DOHH2 (cell line): Measurements from ENCODE around the gene IRF4.

Source experiments
- H3F3A ChIP-seq: fragments of 200-600 bp; sonication (generic), shearing (Covaris generic); 2 replicates; pipeline ENCODE4 v1.6.0; 2016; ENCODE audit warnings: antibody characterized with exemption, mild to moderate bottlenecking; ENCODE audit not compliant: control insufficient read depth, insufficient read depth
- H3K27ac ChIP-seq: fragments of 200-600 bp; sonication (generic); 2 replicates; pipeline ENCODE4 v1.5.1; 2014; ENCODE audit warnings: low read depth, mild to moderate bottlenecking, low read length, moderate library complexity
- H3K27me3 ChIP-seq: fragments of 200-600 bp; sonication (generic); 2 replicates; pipeline ENCODE4 v1.6.1; 2014; ENCODE audit warnings: mild to moderate bottlenecking, low read length, mixed read lengths; ENCODE audit not compliant: control insufficient read depth
- H3K36me3 ChIP-seq: fragments of 200-600 bp; sonication (generic); 2 replicates; pipeline ENCODE4 v1.6.1; 2014; ENCODE audit warnings: mild to moderate bottlenecking, low read length, moderate library complexity, mixed read lengths; ENCODE audit not compliant: control insufficient read depth
- H3K4me1 ChIP-seq: fragments of 200-600 bp; sonication (generic); 2 replicates; pipeline ENCODE4 v1.6.1; 2014; ENCODE audit warnings: mild to moderate bottlenecking, low read length, mixed read lengths; ENCODE audit not compliant: control insufficient read depth
- H3K4me2 ChIP-seq: fragments of 200-600 bp; sonication (generic); 2 replicates; pipeline ENCODE4 v1.6.0; 2014; ENCODE audit warnings: mild to moderate bottlenecking, low read length, moderate library complexity
- H3K4me3 ChIP-seq: fragments of 200-600 bp; sonication (generic); 2 replicates; pipeline ENCODE4 v1.5.1; 2014; ENCODE audit warnings: mild to moderate bottlenecking, low read length, mixed read lengths
- H3K79me2 ChIP-seq: fragments of 200-600 bp; sonication (generic); 2 replicates; pipeline ENCODE4 v1.6.1; 2014; ENCODE audit warnings: mild to moderate bottlenecking, low read length, mixed read lengths; ENCODE audit not compliant: control insufficient read depth
- H3K9me2 ChIP-seq: fragments of 200-600 bp; sonication (generic); replicated peaks from 2 replicates; pipeline ENCODE4 v1.6.1; 2014; ENCODE audit warnings: mild to moderate bottlenecking, low read length, mixed read lengths; ENCODE audit not compliant: control insufficient read depth
- H3K9me3 ChIP-seq: fragments of 200-600 bp; sonication (generic); 2 replicates; pipeline ENCODE4 v1.6.1; 2014; ENCODE audit warnings: antibody characterized with exemption, low read length, mixed read lengths; ENCODE audit not compliant: control insufficient read depth, insufficient read depth
- H4K20me1 ChIP-seq: fragments of 200-600 bp; sonication (generic); 2 replicates; pipeline ENCODE4 v1.6.0; 2014; ENCODE audit warnings: low read depth, mild to moderate bottlenecking, antibody characterized with exemption, low read length, moderate library complexity; ENCODE audit not compliant: control insufficient read depth, insufficient read depth
- EZH2phosphoT487 ChIP-seq: fragments of 200-600 bp; sonication (generic); IDR thresholded peaks from 2 replicates; pipeline ENCODE4 v1.6.1; 2017; ENCODE audit warnings: borderline replicate concordance, mild to moderate bottlenecking, antibody characterized with exemption, low read length, moderate library complexity, mixed read lengths
- TF ChIP-seq, protein P1 (sequence below): fragments of 200-600 bp; sonication (generic); IDR thresholded peaks from one replicate; pipeline ENCODE4 v1.5.1; 2014; ENCODE audit warnings: antibody characterized with exemption, mild to moderate bottlenecking, low read depth, low read length; ENCODE audit not compliant: poor library complexity, severe bottlenecking

Gene IRF4

DNA sequence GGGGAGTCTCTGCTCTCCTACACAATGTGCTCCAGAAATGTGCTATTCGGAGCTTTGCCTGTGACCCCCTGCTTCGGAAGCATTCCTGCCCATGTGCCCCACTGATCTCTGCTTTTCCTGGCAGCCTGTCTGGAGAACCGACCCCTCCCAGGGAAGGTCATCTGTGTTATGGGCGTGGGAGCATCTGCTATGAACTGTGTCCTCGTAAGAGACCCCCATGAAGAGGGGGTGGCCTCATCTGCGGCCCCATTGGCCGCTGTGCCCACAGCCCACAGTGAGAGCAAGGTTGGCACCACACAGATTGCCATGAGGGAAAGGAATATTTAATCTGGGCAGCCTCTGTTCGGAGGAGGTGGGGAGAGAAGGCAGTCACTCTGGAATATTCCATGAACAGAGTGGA lies 32.7 kb upstream of the IRF4 start:
- no peaks in the 10 kb centered on the region for H3F3A ChIP-seq
- H3K27me3 ChIP-seq = 0 out of 2 replicates have a peak, but pooled peaks cover 3% of the 10 kb centered on the region
- H3K9me2 ChIP-seq = no peaks in the 10 kb centered on the region
- no peak overlapping the region for H3K27ac ChIP-seq
- no peak overlapping the region for H3K4me3 ChIP-seq
- no peaks in the 10 kb centered on the region for H3K79me2 ChIP-seq
- no peak for TF ChIP-seq EZH2phosphoT487
- TF ChIP-seq, protein P1, sequence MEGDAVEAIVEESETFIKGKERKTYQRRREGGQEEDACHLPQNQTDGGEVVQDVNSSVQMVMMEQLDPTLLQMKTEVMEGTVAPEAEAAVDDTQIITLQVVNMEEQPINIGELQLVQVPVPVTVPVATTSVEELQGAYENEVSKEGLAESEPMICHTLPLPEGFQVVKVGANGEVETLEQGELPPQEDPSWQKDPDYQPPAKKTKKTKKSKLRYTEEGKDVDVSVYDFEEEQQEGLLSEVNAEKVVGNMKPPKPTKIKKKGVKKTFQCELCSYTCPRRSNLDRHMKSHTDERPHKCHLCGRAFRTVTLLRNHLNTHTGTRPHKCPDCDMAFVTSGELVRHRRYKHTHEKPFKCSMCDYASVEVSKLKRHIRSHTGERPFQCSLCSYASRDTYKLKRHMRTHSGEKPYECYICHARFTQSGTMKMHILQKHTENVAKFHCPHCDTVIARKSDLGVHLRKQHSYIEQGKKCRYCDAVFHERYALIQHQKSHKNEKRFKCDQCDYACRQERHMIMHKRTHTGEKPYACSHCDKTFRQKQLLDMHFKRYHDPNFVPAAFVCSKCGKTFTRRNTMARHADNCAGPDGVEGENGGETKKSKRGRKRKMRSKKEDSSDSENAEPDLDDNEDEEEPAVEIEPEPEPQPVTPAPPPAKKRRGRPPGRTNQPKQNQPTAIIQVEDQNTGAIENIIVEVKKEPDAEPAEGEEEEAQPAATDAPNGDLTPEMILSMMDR = no peak
- H3K9me3 ChIP-seq = peaks cover 4% of the 10 kb centered on the region; the same call in 1 of the 2 replicates
- peaks cover 11% of the 10 kb centered on the region for H3K4me1 ChIP-seq
- H3K36me3 ChIP-seq = no peaks in the 10 kb centered on the region
- no peaks in the 10 kb centered on the region for H4K20me1 ChIP-seq
- no peak overlapping the region for H3K4me2 ChIP-seq

DNA sequence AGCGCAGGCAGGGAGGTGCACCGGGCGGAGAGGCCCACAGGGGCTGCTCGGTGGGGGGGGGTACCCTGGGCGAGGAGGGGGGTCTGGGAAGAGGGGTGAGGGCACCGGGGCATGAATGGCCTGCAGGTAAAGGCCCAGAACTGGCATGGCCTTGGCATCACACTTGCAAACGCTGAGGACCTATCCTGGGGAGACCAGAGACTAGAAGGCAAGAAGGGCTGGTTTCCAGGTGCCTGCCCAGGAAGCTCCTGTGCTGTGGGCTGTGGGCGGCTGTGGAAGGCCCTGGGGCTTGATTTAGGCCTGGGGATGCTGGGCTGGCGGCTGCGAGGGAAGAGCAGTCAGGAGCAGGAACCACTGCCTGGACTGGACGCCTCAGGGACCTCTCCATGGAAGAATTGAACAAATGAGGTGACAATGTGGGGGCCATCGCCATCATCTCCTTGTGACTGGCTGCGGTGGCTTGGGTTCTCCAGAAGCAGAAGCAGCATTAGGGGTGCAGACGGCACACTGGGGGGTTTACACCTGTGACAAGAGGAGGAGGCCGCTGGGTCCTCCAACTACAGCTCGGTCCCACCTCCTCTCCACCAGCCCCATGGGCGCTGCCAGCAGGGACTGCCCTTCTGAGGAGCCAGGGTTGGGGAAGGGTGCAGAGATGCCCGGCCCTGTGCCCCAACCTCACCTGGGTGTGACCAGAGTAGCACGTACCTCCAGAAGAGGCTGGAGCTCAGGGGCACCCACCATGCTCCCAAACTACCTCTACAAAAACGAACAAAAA lies 32.1 kb upstream of the IRF4 start:
- H3F3A ChIP-seq = no peaks in the 10 kb centered on the region
- no peak overlapping the region for H3K27ac ChIP-seq
- peaks cover 11% of the 10 kb centered on the region for H3K4me1 ChIP-seq
- H4K20me1 ChIP-seq = no peaks in the 10 kb centered on the region
- no peak overlapping the region for H3K4me3 ChIP-seq
- H3K9me3 ChIP-seq = peaks cover 5% of the 10 kb centered on the region; the same call in 1 of the 2 replicates
- no peaks in the 10 kb centered on the region for H3K36me3 ChIP-seq
- 0 out of 2 replicates have a peak, but pooled peaks cover 3% of the 10 kb centered on the region for H3K27me3 ChIP-seq
- no peaks in the 10 kb centered on the region for H3K9me2 ChIP-seq
- no peak overlapping the region for H3K4me2 ChIP-seq
- no peaks in the 10 kb centered on the region for H3K79me2 ChIP-seq
- TF ChIP-seq, protein P1 = no peak
- no peak for TF ChIP-seq EZH2phosphoT487

DNA sequence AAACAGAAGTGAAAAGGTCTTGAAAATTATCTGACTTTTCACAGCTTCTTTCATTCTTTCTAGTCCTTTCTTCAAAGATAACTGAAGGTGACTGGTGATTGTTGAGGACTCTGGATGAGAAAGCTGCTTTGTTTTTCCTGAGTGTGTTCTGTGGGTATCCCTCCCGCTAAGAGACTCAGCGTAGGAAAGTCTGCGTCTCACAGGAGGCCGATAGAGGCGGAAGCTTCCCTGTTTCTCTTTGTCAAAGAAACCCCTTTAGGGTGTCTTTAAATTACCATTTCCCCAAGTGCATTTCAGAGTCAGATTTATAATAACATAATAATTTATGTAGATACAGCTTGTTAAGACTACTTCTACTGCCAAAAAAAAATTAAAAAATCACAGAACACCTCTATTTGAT lies 31.2 kb upstream of the IRF4 start:
- Histone ChIP-seq H3K4me2 (no peak overlapping the region), H3K27me3 (peaks cover 5% of the 10 kb centered on the region), H3K36me3 (no peaks in the 10 kb centered on the region), H3F3A (no peaks in the 10 kb centered on the region), H4K20me1 (no peaks in the 10 kb centered on the region), H3K79me2 (no peaks in the 10 kb centered on the region), H3K27ac (no peak overlapping the region), H3K9me2 (no peaks in the 10 kb centered on the region), H3K9me3 (peaks cover 5% of the 10 kb centered on the region; the same call in 1 of the 2 replicates), H3K4me3 (no peak overlapping the region), H3K4me1 (peaks cover 11% of the 10 kb centered on the region)
- TF ChIP-seq, protein P1 = no peak
- TF ChIP-seq EZH2phosphoT487 = no peak
